A673 (cell line): ENCODE data around the gene AGBL4.

ENCODE experiments used
- CTCF ChIP-seq: fragments of 300-800, 200-600 bp; sonication (generic); conservative IDR thresholded peaks from 2 replicates; pipeline ENCODE4 v1.5.1; 2017; ENCODE audit warnings: low read depth, mild to moderate bottlenecking, antibody characterized with exemption, low read length, moderate library complexity, mixed read lengths
- EZH2 ChIP-seq: fragments of 200-600 bp; sonication (generic); IDR thresholded peaks from 2 replicates; pipeline ENCODE4 v1.6.1; 2017; ENCODE audit warnings: borderline replicate concordance, low read depth, mild to moderate bottlenecking, mixed read lengths, antibody characterized with exemption, low read length; ENCODE audit not compliant: poor library complexity, severe bottlenecking

DNA sequence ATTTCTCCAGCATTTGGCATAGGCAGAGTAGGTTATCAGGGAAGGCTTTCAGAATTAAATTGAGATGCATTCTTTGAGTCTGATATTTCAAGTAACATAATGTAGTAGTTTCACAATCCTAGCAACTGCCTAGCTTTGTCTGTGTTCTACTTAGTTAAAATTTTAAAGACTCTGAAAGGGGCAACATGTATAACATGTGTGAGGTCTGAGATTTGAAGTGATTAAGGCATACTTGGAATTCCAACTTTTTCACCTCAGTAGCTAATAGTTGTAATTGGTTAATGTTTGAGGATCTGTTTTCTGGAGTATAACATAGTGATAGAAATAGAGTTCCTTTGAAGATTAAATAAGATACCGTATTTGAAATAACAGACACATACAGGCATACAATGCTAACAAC, 911.8 kb downstream of the AGBL4 start:
- TF ChIP-seq CTCF (no peak), EZH2 (no peak)
